Putamen (tissue), 1 donor: ENCODE measurements around the gene RAD51B.

Experiments
- DNase-seq: peaks from one replicate; pipeline ENCODE4 v3.0.0-alpha.2; 2016; ENCODE audit warnings: low spot score

RAD51B gene

DNA sequence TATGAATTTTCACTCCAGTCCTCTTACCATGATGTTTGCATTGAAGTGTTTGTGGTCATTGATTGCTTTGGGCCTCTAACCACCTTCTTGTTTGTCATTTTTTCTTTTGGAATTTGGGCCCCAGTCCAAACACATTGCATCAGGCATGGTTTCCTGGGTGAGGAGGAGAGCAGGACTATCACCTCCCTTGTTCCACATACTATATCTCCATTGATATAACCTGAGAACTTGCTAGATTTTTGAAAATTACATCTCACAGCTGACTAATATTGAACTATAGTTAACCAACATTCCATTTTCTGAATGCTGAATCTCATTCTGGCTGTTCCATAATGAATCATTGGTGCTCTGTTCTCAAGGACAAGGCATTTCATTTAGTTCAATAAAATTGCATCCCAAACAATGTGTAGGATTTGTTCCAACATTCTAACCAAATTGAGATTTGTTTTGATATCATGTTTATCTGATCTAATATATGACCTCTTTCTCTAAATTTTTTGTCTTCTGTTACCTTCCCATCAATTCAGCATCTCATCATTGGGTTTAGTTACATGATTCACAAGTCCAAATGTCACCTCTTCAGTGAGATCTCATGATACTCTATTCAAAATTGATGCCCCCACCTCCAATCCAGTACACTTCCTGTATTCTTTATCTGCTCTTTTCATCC is 644.3 kb downstream of the RAD51B start:
- no peak for DNase-seq

- no peak for DNase-seq
These were observed 645.1 kb downstream of the RAD51B start for GRCh38 chr14:68464711-68465110.

DNA sequence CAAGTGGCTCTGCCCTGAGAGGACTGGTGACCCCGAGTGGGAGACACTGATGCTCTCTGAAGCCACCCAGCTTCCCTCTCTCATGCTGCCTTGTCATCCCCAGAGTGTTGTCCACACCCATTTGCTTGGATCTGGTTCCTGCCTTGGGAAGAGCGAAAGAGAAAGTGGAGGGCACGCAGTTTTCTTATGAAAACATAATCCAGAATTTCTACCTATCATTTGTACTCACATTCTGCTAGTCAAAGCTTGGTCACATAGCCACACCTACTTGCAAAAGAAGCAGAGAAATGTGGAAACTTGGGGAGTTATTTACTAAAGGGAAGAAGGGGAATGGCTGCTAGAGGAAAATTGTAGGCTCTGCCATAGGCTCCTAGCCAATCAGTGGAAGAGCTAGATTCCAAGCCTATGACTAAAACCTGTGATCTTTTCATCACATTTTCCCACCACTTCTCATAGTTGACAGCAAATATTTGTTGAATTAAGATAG is 647.0 kb downstream of the RAD51B start:
- no peak for DNase-seq

- no peak for DNase-seq
These were observed 647.8 kb downstream of the RAD51B start for GRCh38 chr14:68467425-68467824.

DNA sequence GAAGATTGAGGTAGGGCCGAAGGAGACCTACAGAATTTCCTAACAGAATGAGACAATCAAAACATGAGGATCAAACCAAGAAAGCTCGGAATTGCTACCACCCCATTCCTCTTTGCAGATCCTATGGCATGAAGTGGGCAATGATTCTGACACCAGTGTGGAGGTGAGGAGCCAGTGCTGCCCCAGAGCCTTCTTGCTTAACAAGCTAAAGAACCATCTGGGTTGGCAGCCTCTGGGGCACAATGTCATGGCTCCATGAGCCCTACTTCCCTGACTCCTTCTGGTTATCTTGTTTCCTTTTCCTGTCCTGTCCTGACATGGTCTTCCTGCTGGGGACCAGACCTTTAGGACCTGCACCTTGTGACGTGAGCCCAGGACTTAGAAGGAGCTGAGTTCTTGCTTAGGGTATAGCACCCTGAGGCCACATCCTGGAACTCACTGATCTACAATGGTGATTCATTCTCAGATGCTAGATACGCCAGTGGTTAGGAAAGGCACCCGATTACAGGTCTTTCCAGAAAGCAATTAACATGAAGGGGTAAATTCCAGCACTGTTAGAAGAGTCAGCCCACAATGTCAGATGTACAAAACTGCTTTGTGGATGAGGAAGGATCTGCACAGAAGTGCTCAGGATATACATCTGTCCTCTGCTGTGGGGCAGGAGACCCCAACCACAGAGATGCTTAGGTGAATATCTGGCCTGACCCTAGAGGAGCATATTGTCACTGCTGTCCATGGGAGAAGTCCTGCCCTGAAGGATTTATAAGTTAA is 649.0 kb downstream of the RAD51B start:
- no peak for DNase-seq

DNA sequence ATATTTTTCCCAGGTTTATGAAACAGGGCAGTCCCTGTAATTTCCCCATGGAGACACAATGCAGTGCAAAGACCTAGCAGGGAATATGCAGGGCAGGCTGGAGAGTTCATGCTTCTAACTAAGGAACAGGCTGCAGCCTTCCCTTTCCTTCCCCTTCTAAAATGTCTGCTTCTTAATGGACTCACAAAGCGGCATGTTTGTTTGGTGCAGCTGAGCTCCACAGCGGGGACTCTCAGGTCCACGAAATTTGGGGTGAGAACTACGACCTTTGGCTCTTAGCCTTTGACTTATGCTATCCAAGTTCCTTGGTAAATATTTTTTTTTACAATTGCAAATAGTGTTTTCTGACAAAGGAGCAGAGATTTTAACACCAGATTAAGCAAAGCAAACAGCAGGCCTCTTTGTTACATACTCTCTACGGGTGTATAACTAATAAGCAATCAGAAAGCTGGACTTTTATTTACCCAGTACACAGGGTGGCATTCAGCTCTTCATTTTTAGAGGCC is 649.7 kb downstream of the RAD51B start:
- no peak for DNase-seq

- DNase-seq, result no peak
These were observed 650.8 kb downstream of the RAD51B start for GRCh38 chr14:68470361-68470760.

GRCh38 chr14:68471029-68471963 is 651.7 kb downstream of the RAD51B start:
- DNase-seq, result no peak

GRCh38 chr14:68471964-68472508 is 652.5 kb downstream of the RAD51B start:
- DNase-seq, result no peak

- no peak for DNase-seq
These were observed 653.5 kb downstream of the RAD51B start for GRCh38 chr14:68473069-68473468.

- no peak for DNase-seq
These were observed 654.2 kb downstream of the RAD51B start for GRCh38 chr14:68473794-68474193.

DNA sequence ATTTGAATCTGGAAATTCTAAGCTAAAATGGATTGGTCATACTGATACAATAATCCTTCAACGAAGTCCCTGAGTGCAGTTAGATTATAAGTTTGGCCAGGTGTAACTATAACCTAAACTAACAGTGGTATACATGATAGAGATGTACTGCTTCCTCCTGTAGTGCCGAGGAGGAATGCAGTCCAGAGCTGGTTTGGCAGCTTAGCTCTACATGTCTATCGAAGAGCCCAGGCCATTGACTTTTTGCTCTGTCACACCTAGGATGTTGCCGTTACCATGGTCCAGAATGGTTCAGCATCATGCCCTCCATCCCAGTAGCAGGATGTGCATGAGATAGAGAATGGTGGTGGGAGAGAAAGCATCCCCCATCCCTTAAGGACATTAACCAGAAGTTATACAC is 655.2 kb downstream of the RAD51B start:
- DNase-seq, result no peak

DNA sequence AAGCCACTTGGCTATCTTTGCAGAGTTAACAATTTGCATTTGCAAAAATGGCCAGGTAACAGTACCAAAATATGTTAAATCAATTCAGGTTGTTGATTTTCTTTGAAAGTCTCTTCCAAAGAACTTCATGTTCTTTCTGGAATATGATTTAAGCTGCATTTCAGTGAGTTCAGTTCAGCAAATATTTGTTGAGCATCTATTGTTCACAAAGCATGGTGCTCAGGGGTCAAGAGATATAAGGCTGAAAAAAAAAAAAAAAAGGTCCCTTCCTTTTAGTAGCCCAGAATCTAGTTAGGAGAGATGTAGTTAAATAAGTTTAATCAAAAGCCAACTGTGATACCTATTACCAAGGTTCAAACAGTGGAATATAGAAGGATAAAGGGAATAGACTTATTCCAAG is 656.2 kb downstream of the RAD51B start:
- no peak for DNase-seq

DNA sequence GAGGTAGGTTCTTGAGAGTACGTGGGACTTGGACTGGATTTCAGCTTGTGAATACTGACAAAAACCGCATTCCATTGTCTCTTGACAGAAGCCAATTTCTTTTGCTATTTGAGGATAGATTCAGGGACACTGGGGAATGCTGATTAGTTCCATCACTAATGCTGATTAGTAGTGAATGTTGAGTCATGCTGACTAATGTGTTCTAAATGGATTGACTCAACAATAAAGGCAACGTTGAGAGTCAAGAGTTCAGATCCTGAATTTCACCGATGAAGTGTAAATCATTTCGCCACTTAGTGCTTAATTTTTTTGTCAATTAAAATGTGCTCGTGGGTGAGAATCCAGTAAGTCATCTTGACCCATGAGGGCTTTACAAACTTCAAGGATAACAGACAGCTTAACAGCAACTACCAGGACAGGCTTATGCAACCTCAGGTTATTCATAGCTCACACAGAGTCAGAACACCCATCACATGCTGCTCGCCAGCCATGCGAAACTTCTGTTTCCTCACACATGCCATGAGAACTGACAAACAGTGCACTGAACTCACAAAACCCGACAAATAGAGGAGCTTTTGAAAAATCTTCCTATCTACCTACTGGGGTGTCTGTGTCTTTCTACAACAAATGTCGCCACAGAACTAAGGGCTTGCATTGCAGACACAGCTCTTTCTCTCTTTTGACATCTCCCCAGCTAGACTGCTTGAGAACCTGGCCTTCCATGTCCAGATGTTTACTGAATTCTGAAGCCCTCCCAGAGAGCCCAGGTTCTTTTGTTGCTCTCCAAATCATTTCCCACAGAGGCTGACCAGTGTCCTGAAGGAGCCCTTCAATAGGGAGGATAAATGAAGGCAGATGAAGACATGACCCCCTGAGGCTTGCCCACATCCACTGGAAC is 656.9 kb downstream of the RAD51B start:
- DNase-seq, result peak; percentile 66

DNA sequence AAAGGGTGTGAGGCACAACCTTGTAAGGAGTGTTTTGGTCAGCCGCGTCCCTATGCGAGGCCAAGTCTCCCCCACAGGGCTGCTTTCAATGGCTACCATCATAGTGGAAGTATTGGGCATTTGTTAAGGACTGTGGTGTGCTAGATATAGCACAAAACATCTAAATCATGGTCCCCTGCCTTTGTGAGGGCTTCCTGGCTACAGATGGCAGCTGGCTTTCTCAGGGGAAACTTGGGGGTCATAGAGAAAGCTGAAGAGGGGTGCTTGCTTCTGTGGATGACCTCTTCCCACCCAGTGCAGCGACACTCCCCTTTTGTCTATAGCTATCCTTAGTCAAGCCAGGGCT is 657.5 kb downstream of the RAD51B start:
- no peak for DNase-seq

GRCh38 chr14:68477461-68478085 is 658.0 kb downstream of the RAD51B start:
- no peak for DNase-seq

DNA sequence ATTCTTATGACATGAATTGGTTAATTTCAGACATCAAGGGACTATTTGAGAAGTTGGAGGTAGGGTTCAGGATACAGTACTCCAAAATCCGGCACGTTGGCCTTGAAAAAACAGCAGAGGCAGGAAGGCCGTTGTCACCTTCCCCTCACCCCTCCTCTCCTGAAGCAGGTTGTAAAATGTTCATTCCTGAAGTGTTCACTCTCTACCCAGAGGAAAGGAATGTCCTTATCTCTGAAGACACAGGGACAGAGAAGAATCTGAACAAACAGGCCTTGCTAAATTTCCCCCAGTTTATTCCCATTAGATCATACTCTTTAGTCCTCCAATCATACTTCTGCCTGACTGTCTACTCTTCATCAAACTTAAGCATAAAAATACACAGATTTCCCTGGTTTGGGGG is 659.7 kb downstream of the RAD51B start:
- no peak for DNase-seq

- DNase-seq, result no peak
These were observed 662.4 kb downstream of the RAD51B start for GRCh38 chr14:68482018-68482417.

- DNase-seq, result no peak
These were observed 663.3 kb downstream of the RAD51B start for GRCh38 chr14:68482772-68483395.
